Fibroblast of peridontal ligament (primary cell): ENCODE results near the gene VSIG8.

ENCODE experiments used
- DNase-seq: peaks from one replicate; pipeline ENCODE4 v3.0.0-alpha.2; 2010; ENCODE audit errors: extremely low read depth

VSIG8 gene

DNA sequence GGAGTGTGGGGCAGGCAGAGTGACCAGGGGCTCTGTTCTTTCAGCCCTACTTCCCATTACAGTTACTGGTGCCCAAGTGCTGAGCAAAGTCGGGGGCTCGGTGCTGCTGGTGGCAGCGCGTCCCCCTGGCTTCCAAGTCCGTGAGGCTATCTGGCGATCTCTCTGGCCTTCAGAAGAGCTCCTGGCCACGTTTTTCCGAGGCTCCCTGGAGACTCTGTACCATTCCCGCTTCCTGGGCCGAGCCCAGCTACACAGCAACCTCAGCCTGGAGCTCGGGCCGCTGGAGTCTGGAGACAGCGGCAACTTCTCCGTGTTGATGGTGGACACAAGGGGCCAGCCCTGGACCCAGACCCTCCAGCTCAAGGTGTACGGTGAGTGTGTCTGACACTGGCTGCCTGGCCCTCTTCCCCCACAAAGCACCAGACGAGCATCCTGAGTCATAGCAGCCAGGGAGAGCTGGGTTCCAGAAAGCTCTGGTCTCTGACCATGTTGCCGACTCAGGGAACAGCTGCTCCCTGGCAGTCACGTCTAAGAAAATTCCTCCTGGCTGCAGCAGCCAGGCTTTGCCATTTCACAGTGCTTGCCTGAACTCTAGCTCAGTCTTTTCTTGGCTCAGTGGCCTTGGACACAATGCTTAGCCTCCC lies 32.5 kb downstream of the VSIG8 start:
- peak; percentile 62 for DNase-seq

- DNase-seq, result no peak
These were observed 33.2 kb downstream of the VSIG8 start for GRCh38 chr1:159829273-159829634.

DNA sequence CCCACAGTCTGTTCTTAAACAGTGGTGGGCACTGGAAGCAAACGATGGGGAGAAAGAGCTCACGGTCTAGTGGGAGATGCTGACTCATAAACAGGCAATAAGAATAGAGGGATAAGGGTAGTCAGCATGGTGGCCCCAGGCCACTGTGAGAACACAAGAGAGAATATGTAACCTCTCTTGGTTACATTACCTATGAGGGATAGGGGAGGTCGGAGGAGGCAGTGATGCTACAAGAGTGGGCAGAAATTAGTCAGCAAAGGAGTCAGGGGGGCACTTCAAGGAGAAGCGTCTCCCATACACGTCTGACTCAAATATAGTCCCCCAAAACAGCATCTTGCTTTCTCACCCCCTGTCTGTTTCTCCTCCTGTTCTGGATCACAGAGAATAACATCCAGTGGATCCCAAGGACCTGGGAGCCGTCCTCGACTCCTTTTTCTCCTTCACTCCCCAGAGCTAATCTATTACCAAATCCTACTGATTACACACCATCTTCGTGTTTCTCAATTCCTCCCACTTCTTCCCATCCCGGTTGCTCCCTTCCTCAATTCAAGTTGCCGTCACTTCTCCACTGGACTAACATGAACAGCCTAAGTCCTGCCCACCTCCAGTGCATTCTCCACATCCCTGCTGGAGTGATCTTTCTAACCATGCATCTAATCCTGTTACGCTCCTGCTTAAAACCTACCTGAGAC lies 33.7 kb downstream of the VSIG8 start:
- DNase-seq, result no peak

DNA sequence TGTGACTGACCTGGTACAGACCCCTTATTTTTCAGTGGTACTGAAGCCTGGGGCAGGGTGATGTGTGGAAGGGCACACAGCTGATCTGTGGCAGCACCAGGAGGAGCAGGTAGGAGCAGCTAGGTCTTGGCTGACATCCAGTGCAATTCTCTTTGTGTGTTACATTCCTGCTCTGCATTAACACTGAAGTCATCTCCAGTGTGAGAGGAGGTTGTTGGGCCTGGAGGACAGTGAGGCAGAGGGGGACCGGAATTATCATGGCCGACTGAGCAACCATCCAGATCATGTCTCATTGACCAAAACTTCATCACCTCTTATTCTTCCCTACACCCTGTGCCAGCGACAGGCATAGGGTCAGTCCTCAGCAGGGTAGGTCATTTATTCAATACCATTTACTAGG lies 34.3 kb downstream of the VSIG8 start:
- no peak for DNase-seq

GRCh38 chr1:159827549-159827948 lies 34.9 kb downstream of the VSIG8 start:
- DNase-seq, result no peak

- DNase-seq, result no peak
These were observed 35.4 kb downstream of the VSIG8 start for GRCh38 chr1:159827102-159827490.

DNA sequence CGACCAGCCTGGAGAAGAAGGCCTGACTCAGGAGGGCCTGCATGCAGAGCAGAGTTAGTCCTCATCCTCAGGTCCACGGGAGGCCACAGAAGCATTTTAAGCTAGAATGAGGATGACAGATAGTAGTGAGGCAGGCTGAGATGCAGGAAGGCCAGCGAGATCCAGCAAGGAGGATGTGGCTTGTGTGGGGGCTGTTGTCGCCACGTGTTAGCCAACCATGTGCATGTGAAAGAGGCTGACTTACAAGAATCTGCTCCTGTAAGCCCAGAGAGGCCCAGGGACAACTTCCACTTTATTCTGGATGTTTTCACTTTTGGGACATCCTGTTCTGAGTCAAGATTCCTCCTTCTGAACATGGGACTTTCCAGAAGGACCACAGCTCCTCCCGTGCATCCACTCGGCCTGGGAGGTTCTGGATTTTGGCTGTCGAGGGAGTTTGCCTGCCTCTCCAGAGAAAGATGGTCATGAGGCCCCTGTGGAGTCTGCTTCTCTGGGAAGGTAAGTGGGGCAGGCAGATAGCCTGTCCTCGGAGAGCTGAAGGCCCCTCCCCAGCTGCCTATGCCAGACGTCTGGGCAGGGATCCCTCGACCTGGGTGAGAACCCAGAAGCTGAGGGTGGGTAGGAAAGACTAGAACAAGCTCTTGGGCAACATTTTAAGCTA lies 35.9 kb downstream of the VSIG8 start, which contains the start of gene SLAMF8:
Gene SLAMF8 (plus strand): TSS at position 433 of the 661 bp plus-strand sequence. CDS start 26 bp downstream, at position 459.
- no peak for DNase-seq

DNA sequence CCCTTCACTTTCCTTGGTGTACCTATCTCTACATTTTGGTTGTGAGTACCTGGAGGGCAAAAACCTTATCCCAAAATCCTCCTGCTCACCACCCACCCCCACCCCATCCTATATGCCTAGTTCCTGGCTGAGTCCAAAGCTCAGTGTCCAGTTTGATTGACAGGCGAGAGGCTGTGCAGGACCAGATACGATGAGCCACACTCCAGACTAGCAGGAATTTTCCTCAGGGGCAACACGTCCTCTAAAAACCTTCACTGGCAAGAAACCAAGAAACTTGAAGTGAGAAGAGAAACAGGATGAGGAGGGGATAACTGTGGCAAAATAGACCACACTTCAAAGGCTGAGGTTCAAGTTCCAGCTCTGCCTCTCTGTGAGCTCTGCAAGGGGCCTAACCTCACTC lies 36.9 kb downstream of the VSIG8 start:
- no peak for DNase-seq

GRCh38 chr1:159823406-159823805 lies 39.1 kb downstream of the VSIG8 start:
- no peak for DNase-seq

DNA sequence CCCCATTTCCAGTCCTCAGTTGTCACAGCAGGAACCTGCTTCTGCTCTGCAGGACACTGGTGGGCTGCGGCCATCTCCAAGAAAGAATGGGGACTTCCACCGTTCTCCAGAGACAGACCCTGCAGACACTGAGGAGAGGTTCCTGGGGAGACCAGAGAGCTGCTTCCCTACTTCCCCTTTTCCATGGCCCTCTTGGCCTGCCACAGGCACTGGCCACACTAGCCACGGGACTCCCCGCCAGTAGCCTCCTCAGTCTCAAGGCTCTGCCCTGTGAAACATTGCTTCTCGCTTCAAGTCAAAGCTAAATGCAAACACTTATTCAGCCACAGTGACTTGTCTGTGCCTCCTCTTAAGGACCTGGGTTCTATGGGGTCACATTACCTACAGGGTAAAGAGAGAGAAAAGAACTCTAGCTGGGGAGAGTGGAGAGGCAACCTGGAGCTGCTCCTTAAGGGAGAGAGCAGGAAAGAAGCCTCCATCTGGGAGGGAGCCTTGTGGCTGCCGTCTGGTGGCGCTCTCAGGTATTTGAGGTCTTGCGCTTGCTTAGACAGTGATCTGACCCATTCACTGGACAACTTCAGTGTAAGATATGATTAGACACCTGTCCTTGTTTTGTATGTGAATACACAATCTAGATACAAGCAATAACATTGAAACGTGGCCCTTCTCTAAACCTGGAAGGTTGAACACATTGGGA lies 41.1 kb downstream of the VSIG8 start:
- peak; percentile 58 for DNase-seq

DNA sequence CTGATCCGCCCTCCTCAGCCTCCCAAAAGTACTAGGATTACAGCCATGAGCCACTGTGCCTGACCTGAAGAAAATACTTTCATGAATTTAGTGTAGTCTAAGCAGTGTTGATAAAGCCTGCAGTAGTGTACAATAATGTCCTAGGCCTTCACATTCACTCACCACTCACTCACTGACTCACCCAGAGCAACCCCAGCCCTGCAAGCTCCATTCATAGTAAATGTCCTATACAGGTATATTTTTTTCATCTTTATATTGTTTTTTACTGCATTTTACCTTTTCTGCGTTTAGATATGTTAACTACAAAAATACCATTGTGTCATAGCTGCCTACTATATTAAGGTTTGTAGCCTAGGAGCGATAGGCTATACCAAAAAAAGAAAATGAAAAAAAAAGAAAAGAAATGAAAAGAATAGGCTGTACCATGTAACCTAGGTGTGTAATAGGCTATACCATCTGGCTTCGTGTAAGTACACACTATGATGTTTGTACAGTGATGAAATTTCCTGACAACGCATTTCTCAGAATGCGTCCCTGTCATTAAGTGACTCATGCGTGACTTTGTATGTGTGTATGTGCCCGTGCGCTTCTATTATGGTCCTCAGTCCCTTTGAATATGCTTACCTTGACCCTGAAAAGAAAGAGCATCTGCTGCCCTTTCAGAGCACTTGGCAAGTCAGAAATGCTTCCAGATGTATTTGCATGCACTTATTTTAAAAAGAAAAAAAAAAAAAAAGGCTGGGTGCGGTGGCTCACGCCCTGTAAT lies 45.0 kb downstream of the VSIG8 start:
- DNase-seq, result no peak

DNA sequence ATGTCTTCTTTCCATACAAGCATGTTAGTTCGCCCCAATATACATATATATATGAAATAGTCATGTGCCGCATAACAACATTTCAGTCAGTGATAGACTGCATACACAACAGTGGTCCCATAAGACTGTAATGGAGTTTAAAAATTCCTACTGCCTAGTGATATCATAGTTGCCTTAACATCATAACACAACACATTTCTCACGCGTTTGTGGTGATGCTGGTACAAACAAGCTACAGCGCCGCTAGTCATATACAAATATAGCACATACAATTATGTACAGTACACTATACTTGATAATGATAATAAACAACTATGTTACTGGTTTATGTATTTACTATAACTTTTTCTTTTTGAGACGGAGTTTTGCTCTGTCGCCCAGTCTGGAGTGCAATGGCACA lies 46.5 kb downstream of the VSIG8 start:
- DNase-seq, result no peak

DNA sequence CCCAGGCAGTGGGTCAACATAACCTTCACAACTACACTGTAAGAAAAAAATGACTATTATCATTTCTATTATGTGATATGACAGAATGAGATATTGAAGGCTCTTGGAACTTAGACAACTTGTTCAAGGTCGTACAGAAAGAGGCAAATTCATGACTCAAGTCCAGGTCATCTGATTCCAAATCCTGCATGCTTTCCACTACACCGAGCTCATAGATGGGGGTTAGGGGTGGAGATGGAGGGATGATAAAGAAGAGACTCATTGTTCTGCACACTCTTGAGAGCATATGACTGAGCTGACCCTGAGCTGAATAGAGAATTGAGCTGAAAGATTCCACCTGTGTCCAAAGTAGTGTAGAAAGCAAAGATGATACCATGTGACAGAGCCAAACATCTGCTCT lies 57.5 kb downstream of the VSIG8 start:
- no peak for DNase-seq
